ENCODE data around the gene YPEL3.

The YPEL3 gene

DNA sequence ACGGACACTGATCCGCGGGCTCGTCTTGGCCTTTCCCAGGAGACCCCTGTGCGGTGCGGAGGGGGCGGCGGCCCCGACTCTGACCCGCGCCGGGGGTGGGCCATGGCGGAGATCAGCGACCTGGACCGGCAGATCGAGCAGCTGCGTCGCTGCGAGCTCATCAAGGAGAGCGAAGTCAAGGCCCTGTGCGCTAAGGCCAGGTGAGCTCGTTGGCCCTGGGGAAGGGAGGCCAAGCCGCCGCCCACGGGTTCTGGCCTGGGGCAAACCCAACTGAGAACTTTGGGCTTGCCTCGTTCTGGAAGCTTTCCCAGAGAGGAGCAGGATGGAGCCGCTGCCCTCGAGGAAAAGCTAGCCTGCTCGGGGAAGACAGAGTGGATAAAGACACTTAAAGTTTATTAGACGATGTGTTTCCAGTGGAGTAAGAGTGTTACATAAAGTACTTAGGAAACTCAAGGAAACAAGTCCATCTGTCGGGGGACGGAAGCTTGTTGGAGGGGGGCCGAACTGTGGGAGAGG lies 19.7 kb downstream of the YPEL3 start (continued):
- TF ChIP-seq ZBTB26 (tag by site-specific recombination; optimal IDR thresholded peaks at IDR 0.05) (peak; percentile 45), ZNF214 (tag by site-specific recombination; IDR thresholded peaks at IDR 0.05; ENCODE audit: borderline replicate concordance) (no peak)

DNA sequence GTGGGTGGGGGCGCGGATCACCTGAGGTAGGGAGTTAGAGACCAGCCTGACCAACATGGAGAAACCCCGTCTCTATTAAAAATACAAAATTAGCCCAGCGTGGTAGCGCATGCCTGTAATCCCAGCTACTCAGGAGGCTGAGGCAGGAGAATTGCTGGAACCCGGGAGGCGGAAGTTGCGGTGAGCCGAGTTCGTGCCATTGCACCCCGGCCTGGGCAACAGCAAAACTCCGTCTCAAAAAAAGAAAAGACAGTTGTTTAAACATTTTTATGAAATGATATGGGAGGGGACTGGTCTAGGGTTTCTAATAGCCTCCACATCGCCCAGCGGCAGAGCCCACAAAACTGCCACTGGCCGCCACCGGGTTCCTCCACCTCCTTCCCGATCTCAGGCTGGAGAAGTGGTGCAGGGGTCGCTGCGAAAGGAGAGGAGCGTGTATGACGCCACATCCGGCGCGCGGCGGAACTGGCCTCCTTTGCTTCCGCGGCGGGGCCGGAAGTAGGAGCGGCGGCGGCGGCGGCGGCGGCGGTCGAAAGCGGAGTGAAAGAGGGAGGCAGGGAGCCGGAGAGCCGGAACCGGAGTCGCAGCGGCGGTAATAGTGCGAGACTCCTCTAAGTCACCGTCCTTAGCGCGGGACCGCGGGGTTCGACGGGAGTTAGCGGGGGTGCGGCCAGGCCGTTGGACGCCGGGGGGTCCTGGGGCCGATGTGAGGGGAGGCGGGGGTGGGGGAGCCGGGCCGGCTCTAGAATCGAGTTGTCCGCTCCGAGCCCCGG lies 20.3 kb downstream of the YPEL3 start, which contains the start of gene PPP4C:
Gene PPP4C, plus strand, starts transcription at position 492 of the 773 bp plus-strand sequence. CDS start 384 bp downstream, outside the sequence.
- peaks cover 4% of the 10 kb centered on the region; the same call in 1 of the 2 replicates for H3K4me1 ChIP-seq (ENCODE audit: control insufficient read depth, insufficient read depth, low read length)
- peaks cover 44 to 57% of the 10 kb centered on the region in 2 experiments; a peak in 2 of 3 replicates for H3K36me3 ChIP-seq (ENCODE audit: control insufficient read depth in 2 of 2, insufficient read depth in 1 of 2, low read length in 2 of 2)
- H3K9me3 ChIP-seq (ENCODE audit: control insufficient read depth, insufficient read depth, low read depth, low read length): no peaks in the 10 kb centered on the region
- ChIA-PET CTCF (interaction anchor here (0.6 to 1.9 kb wide), 4 partner anchors 16 to 577 kb away, joined by 3 to 12 read pairs (median 5); partner anchors contain the start of gene TBX6), POLR2A (interaction anchor here (0.8 to 6.9 kb wide), 5 partner anchors 10 to 269 kb away, joined by 3 to 70 read pairs (median 7); partner anchors contain the start of genes ALDOA, MAZ and TBX6)
- peak within 1 kb of the TSS; percentile 70 for H3K27ac ChIP-seq (ENCODE audit: extremely low read depth, low read depth, low read length)
- peak within 1 kb of the TSS; percentile 78 for H3K4me3 ChIP-seq (ENCODE audit: low read depth, low read length)
- TF ChIP-seq SP2 (tag by site-specific recombination; IDR thresholded peaks at IDR 0.05): peak; percentile 88
- peak; percentile 69 for TF ChIP-seq ZBTB17 (tag by site-specific recombination; IDR thresholded peaks at IDR 0.05)
- no peak; the same call in 1 of the 2 replicates for TF ChIP-seq SP3 (tag by site-specific recombination; IDR thresholded peaks at IDR 0.05)
- TF ChIP-seq ZBTB20 (tag by site-specific recombination; IDR thresholded peaks at IDR 0.05): peak; percentile 97
- peak; percentile 55 for TF ChIP-seq PATZ1 (tag by site-specific recombination; IDR thresholded peaks at IDR 0.05)
- TF ChIP-seq, protein P1, sequence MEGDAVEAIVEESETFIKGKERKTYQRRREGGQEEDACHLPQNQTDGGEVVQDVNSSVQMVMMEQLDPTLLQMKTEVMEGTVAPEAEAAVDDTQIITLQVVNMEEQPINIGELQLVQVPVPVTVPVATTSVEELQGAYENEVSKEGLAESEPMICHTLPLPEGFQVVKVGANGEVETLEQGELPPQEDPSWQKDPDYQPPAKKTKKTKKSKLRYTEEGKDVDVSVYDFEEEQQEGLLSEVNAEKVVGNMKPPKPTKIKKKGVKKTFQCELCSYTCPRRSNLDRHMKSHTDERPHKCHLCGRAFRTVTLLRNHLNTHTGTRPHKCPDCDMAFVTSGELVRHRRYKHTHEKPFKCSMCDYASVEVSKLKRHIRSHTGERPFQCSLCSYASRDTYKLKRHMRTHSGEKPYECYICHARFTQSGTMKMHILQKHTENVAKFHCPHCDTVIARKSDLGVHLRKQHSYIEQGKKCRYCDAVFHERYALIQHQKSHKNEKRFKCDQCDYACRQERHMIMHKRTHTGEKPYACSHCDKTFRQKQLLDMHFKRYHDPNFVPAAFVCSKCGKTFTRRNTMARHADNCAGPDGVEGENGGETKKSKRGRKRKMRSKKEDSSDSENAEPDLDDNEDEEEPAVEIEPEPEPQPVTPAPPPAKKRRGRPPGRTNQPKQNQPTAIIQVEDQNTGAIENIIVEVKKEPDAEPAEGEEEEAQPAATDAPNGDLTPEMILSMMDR (tag by site-specific recombination; IDR thresholded peaks at IDR 0.05): peak; percentile 48; the same call in 1 of the 2 replicates
- peak; percentile 64 for TF ChIP-seq KLF10 (tag by site-specific recombination; IDR thresholded peaks at IDR 0.05)
- no peak for TF ChIP-seq ZNF37A (tag by site-specific recombination; IDR thresholded peaks at IDR 0.05)
- no peak for TF ChIP-seq ZNF175 (tag by site-specific recombination; IDR thresholded peaks at IDR 0.05)
- TF ChIP-seq SCRT1 (tag by site-specific recombination; IDR thresholded peaks at IDR 0.05; ENCODE audit: borderline replicate concordance): no peak
- peak; percentile 65; the same call in 1 of the 2 replicates for TF ChIP-seq ZNF561 (tag by site-specific recombination; IDR thresholded peaks at IDR 0.05; ENCODE audit: borderline replicate concordance)
- peak; percentile 83 for TF ChIP-seq ZNF560 (tag by site-specific recombination; IDR thresholded peaks at IDR 0.05; ENCODE audit: borderline replicate concordance)
- TF ChIP-seq HOXC10 (CRISPR knock-in tag; IDR thresholded peaks at IDR 0.05): no peak
- TF ChIP-seq, protein P2, sequence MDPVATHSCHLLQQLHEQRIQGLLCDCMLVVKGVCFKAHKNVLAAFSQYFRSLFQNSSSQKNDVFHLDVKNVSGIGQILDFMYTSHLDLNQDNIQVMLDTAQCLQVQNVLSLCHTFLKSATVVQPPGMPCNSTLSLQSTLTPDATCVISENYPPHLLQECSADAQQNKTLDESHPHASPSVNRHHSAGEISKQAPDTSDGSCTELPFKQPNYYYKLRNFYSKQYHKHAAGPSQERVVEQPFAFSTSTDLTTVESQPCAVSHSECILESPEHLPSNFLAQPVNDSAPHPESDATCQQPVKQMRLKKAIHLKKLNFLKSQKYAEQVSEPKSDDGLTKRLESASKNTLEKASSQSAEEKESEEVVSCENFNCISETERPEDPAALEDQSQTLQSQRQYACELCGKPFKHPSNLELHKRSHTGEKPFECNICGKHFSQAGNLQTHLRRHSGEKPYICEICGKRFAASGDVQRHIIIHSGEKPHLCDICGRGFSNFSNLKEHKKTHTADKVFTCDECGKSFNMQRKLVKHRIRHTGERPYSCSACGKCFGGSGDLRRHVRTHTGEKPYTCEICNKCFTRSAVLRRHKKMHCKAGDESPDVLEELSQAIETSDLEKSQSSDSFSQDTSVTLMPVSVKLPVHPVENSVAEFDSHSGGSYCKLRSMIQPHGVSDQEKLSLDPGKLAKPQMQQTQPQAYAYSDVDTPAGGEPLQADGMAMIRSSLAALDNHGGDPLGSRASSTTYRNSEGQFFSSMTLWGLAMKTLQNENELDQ (tag by site-specific recombination; IDR thresholded peaks at IDR 0.05; ENCODE audit: low read depth): no peak
- TF ChIP-seq SETDB1 (IDR thresholded peaks at IDR 0.05; ENCODE audit: insufficient read length, low read length): no peak
- TF ChIP-seq IKZF3 (tag by site-specific recombination; IDR thresholded peaks at IDR 0.05): peak; percentile 73; the same call in 1 of the 2 replicates
- TF ChIP-seq GLIS1 (tag by site-specific recombination; IDR thresholded peaks at IDR 0.05): peak; percentile 20; the same call in 1 of the 2 replicates
- TF ChIP-seq, protein P3, sequence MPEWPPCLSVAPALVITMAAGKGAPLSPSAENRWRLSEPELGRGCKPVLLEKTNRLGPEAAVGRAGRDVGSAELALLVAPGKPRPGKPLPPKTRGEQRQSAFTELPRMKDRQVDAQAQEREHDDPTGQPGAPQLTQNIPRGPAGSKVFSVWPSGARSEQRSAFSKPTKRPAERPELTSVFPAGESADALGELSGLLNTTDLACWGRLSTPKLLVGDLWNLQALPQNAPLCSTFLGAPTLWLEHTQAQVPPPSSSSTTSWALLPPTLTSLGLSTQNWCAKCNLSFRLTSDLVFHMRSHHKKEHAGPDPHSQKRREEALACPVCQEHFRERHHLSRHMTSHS (tag by site-specific recombination; IDR thresholded peaks at IDR 0.05): no peak
- peak; percentile 76 for TF ChIP-seq ZNF600 (tag by site-specific recombination; IDR thresholded peaks at IDR 0.05)
- TF ChIP-seq PRDM10 (tag by site-specific recombination; IDR thresholded peaks at IDR 0.05): peak; percentile 57
- TF ChIP-seq ZXDB (tag by site-specific recombination; IDR thresholded peaks at IDR 0.05): peak; percentile 92

Data from HEK293 (cell line).